ENCODE measurements around the gene HMCN2.

HMCN2 gene

GRCh38 chr9:130230631-130231030 is 34.9 kb upstream of the HMCN2 start:
- no peak for TF ChIP-seq Cebpa-rat (IDR thresholded peaks at IDR 0.05)
- H3K4me1 ChIP-seq = peaks cover 3% of the 10 kb centered on the region; the same call in 1 of the 2 replicates
- peaks cover 86% of the 10 kb centered on the region for H3K36me3 ChIP-seq
- peaks cover 15% of the 10 kb centered on the region for H3K9me3 ChIP-seq
- 0 out of 2 replicates have a peak, but pooled peaks cover 9% of the 10 kb centered on the region for H4K20me1 ChIP-seq
- H3K4me3 ChIP-seq = no peak overlapping the region
- H3K27me3 ChIP-seq = no peaks in the 10 kb centered on the region
- H3K27ac ChIP-seq = no peak overlapping the region
- no peak overlapping the region for H3K9ac ChIP-seq
- no peak overlapping the region for H3K4me2 ChIP-seq

DNA sequence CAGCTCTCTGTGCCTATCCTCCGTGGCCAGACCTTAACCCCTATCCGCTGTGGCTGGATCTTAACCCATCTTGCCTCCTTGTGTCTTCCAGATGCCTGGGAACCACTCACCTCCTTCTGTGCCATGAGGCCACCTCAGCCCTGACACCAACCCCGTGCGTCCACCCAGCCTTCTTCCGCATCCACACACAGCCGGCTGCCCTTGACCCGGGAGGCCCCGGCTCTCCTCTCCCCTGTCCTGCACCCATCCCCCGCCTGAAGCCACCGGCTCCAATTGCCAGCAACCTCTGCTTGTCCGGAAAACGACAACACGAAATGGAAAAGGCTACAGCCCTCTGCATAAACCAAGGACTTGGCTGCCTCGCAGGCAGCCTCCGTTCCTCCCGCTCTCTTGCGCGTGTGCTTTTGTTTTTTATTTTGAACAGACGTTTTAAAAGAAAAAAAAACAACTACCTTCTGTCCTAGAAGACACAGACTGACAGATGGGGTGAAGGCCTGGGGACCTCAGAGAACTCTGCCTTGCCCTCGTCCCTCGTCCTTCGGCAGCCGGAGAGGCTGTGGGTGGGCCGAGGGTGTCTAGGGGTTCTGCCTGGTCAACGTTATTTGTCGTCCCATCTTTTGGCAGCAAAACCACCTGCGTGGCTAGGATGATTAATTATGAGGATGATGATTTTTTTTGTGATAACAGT is 32.5 kb upstream of the HMCN2 start:
- peaks cover 3% of the 10 kb centered on the region for H3K9me3 ChIP-seq
- H3K36me3 ChIP-seq = peaks cover 62% of the 10 kb centered on the region
- 0 out of 2 replicates have a peak, but pooled peaks cover 11% of the 10 kb centered on the region for H4K20me1 ChIP-seq
- H3K4me3 ChIP-seq = no peak overlapping the region
- H3K9ac ChIP-seq = no peak overlapping the region
- H3K27ac ChIP-seq = no peak overlapping the region
- H3K4me2 ChIP-seq = no peak overlapping the region
- no peak for TF ChIP-seq Cebpa-rat (IDR thresholded peaks at IDR 0.05)
- peaks cover 27% of the 10 kb centered on the region for H3K4me1 ChIP-seq
- no peaks in the 10 kb centered on the region for H3K27me3 ChIP-seq

GRCh38 chr9:130233587-130233945 is 32.0 kb upstream of the HMCN2 start:
- Histone ChIP-seq H3K27ac (no peak overlapping the region), H3K4me1 (peaks cover 30% of the 10 kb centered on the region), H3K9me3 (no peaks in the 10 kb centered on the region), H3K27me3 (no peaks in the 10 kb centered on the region), H3K4me3 (no peak overlapping the region), H4K20me1 (0 out of 2 replicates have a peak, but pooled peaks cover 11% of the 10 kb centered on the region), H3K9ac (no peak overlapping the region), H3K36me3 (peaks cover 56% of the 10 kb centered on the region), H3K4me2 (no peak overlapping the region)
- TF ChIP-seq Cebpa-rat (IDR thresholded peaks at IDR 0.05) = no peak

DNA sequence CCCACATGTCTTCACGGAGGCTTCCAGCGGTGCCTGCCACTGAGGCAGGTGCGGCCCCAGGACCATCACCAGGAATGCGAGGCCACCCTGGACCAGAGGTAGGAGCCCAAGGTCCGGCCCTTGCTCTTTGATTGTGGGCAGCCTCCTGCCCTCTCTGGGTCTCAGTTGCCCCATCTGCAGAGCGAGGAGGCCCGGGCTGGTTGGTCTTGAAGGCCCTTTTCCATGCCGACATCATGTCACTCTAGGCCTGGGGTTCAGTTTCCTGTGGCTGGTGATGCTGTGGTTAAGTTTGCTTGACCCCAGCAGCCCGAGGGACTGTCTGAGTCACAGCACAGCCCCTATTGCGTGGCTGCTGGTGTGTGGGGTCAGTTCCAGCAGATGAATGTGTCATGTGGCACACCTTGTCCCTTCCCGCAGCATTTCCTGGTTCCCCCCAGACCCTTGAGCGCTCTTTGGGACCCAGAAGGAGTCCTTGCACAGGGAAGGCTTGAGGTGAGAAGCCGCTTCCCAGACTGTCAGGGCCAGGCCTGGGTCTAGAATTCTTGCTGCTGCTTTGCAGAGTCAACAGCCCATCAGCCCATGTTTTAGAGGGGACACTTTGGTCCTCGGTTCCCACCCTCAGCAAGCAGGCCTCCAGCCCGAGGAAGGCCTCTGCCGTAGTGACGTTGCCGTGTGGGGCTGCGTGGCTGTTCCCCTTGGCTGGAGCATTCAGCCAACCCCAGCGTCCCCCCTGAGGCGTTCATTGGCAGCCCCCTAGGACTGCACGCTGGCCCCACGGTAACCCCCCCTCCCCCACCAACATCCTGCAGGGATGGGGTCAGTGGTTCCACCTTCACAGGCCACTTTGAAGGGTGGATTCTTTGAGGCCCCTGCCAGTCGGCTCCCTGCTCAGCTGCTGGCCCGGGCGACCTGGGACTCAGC is 31.0 kb upstream of the HMCN2 start:
- Histone ChIP-seq H3K27ac (no peak overlapping the region), H3K27me3 (no peaks in the 10 kb centered on the region), H3K4me3 (no peak overlapping the region), H3K9ac (no peak overlapping the region), H3K36me3 (peaks cover 48% of the 10 kb centered on the region), H3K9me3 (no peaks in the 10 kb centered on the region), H4K20me1 (0 out of 2 replicates have a peak, but pooled peaks cover 11% of the 10 kb centered on the region), H3K4me2 (no peak overlapping the region), H3K4me1 (peaks cover 30% of the 10 kb centered on the region)
- no peak for TF ChIP-seq Cebpa-rat (IDR thresholded peaks at IDR 0.05)

GRCh38 chr9:130235558-130236435 is 29.8 kb upstream of the HMCN2 start:
- TF ChIP-seq Cebpa-rat (IDR thresholded peaks at IDR 0.05) = no peak
- 0 out of 2 replicates have a peak, but pooled peaks cover 11% of the 10 kb centered on the region for H4K20me1 ChIP-seq
- H3K9me3 ChIP-seq = no peaks in the 10 kb centered on the region
- H3K4me3 ChIP-seq = no peak overlapping the region
- no peaks in the 10 kb centered on the region for H3K27me3 ChIP-seq
- H3K9ac ChIP-seq = no peak overlapping the region
- H3K36me3 ChIP-seq = peaks cover 39% of the 10 kb centered on the region
- no peak overlapping the region for H3K27ac ChIP-seq
- peaks cover 42% of the 10 kb centered on the region for H3K4me1 ChIP-seq
- peak overlapping the region; percentile 32 for H3K4me2 ChIP-seq

- Histone ChIP-seq H3K4me2 (peak overlapping the region; percentile 32), H3K27ac (no peak overlapping the region), H3K36me3 (peaks cover 37% of the 10 kb centered on the region)
These were observed 29.0 kb upstream of the HMCN2 start for GRCh38 chr9:130236436-130236985.

GRCh38 chr9:130237076-130237475 is 28.5 kb upstream of the HMCN2 start:
- Histone ChIP-seq H3K4me1 (peaks cover 49% of the 10 kb centered on the region), H3K27me3 (no peaks in the 10 kb centered on the region), H3K36me3 (peaks cover 32% of the 10 kb centered on the region), H4K20me1 (0 out of 2 replicates have a peak, but pooled peaks cover 11% of the 10 kb centered on the region), H3K27ac (no peak overlapping the region), H3K4me2 (no peak overlapping the region), H3K9me3 (no peaks in the 10 kb centered on the region), H3K9ac (0 out of 2 replicates have a peak overlapping the region, but pooled peaks have one; percentile 15), H3K4me3 (no peak overlapping the region)
- no peak for TF ChIP-seq Cebpa-rat (IDR thresholded peaks at IDR 0.05)

More at GRCh38 chr9:130236436-130236985, 29.0 kb upstream of the HMCN2 start:
- Histone ChIP-seq H3K9ac (no peak overlapping the region), H3K9me3 (no peaks in the 10 kb centered on the region), H4K20me1 (0 out of 2 replicates have a peak, but pooled peaks cover 11% of the 10 kb centered on the region), H3K4me1 (peaks cover 49% of the 10 kb centered on the region), H3K4me3 (no peak overlapping the region), H3K27me3 (no peaks in the 10 kb centered on the region)
- TF ChIP-seq Cebpa-rat (IDR thresholded peaks at IDR 0.05) = no peak

GRCh38 chr9:130237763-130238524 is 27.6 kb upstream of the HMCN2 start:
- H3K9me3 ChIP-seq = no peaks in the 10 kb centered on the region
- H3K4me1 ChIP-seq = peaks cover 49% of the 10 kb centered on the region
- 0 out of 2 replicates have a peak, but pooled peaks cover 8% of the 10 kb centered on the region for H4K20me1 ChIP-seq
- H3K36me3 ChIP-seq = peaks cover 23% of the 10 kb centered on the region
- H3K27ac ChIP-seq = no peak overlapping the region
- H3K4me2 ChIP-seq = no peak overlapping the region
- H3K4me3 ChIP-seq = no peak overlapping the region
- H3K9ac ChIP-seq = no peak overlapping the region
- no peaks in the 10 kb centered on the region for H3K27me3 ChIP-seq
- TF ChIP-seq Cebpa-rat (IDR thresholded peaks at IDR 0.05) = no peak

Data from BLaER1 (cell line).